ENCODE results near the gene MAPK11. TPM values are rescaled to one million over a fixed set of nuclear protein-coding genes. Genes with fewer than 3 reads are reported as not detected.

The MAPK11 gene
- total and polyA plus RNA-seq, 9 of the 15 experiments (the other 6 are each of a cell fraction or from before 2014, with no cell fraction given) = 0.06 to 14.6 (median 5.3) TPM

- TF ChIP-seq ZNF785 (CRISPR knock-in tag; IDR thresholded peaks at IDR 0.05) (no peak), ZNF79 (CRISPR knock-in tag; IDR thresholded peaks at IDR 0.05; ENCODE audit: low read depth) (no peak), MEF2D (tag; conservative IDR thresholded peaks at IDR 0.05; ENCODE audit: low read depth) (no peak), ZNF263 (CRISPR knock-in tag; IDR thresholded peaks at IDR 0.05; ENCODE audit: borderline replicate concordance) (no peak), NCOA2 (IDR thresholded peaks at IDR 0.05; ENCODE audit: partially characterized antibody in 2 of 2) (no peak), ZKSCAN3 (CRISPR knock-in tag; IDR thresholded peaks at IDR 0.05) (no peak), ZNF589 (CRISPR knock-in tag; IDR thresholded peaks at IDR 0.05; ENCODE audit: low read depth) (no peak), TFAP4 (CRISPR knock-in tag; IDR thresholded peaks at IDR 0.05; ENCODE audit: borderline replicate concordance) (no peak)
- TF ChIP-seq, protein P1, sequence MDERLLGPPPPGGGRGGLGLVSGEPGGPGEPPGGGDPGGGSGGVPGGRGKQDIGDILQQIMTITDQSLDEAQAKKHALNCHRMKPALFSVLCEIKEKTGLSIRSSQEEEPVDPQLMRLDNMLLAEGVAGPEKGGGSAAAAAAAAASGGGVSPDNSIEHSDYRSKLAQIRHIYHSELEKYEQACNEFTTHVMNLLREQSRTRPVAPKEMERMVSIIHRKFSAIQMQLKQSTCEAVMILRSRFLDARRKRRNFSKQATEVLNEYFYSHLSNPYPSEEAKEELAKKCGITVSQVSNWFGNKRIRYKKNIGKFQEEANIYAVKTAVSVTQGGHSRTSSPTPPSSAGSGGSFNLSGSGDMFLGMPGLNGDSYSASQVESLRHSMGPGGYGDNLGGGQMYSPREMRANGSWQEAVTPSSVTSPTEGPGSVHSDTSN (CRISPR knock-in tag; IDR thresholded peaks at IDR 0.05; ENCODE audit: low read depth) = no peak
- TF ChIP-seq, protein P1 (tag; conservative IDR thresholded peaks at IDR 0.05; ENCODE audit: low read depth) = no peak
- TF ChIP-seq, protein P2, sequence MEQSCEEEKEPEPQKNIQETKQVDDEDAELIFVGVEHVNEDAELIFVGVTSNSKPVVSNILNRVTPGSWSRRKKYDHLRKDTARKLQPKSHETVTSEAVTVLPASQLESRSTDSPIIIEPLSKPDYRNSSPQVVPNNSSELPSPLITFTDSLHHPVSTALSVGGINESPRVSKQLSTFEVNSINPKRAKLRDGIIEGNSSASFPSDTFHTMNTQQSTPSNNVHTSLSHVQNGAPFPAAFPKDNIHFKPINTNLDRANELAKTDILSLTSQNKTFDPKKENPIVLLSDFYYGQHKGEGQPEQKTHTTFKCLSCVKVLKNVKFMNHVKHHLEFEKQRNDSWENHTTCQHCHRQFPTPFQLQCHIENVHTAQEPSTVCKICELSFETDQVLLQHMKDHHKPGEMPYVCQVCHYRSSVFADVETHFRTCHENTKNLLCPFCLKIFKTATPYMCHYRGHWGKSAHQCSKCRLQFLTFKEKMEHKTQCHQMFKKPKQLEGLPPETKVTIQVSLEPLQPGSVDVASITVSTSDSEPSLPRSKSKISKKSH (CRISPR knock-in tag; IDR thresholded peaks at IDR 0.05) = no peak
- H3K79me2 ChIP-seq (ENCODE audit: control insufficient read depth, insufficient read depth, low read length) = no peaks in the 10 kb centered on the region
- 86% methylated on average over 3 of the region's 12 CpGs for WGBS (ENCODE audit: insufficient coverage, low coverage, missing lambda C conversion rate)
- H3K4me3 ChIP-seq = no peak overlapping the region
- no peak overlapping the region for H3K27ac ChIP-seq (ENCODE audit: extremely low read depth, low read depth, low read length)
- no peak overlapping the region for H2AFZ ChIP-seq (ENCODE audit: low read depth, low read length)
- ChIA-PET POLR2A (no interaction called here), CTCF (ENCODE audit: low intra/inter-chr PET ratio) (no interaction called here)
- no peaks in the 10 kb centered on the region for H3K9me3 ChIP-seq (replicated peaks; ENCODE audit: control insufficient read depth, insufficient read depth, low read depth, low read length)
- H3K4me2 ChIP-seq (ENCODE audit: insufficient read depth, low read length) = no peak overlapping the region
- FAIRE-seq (no peak), DNase-seq (ENCODE audit: extremely low read depth in 1 of 4, low spot score in 3 of 4) (no peak), ATAC-seq (no peak)
- no peaks in the 10 kb centered on the region for H3K36me3 ChIP-seq (ENCODE audit: control insufficient read depth, insufficient read depth, low read length)
- no peaks in the 10 kb centered on the region for H3K9me1 ChIP-seq (ENCODE audit: control insufficient read depth, insufficient read depth, low read length)
- peaks cover 15 to 82% of the 10 kb centered on the region in 2 experiments for H3K4me1 ChIP-seq (replicated peaks in 1 of 2; ENCODE audit: control insufficient read depth in 2 of 2, insufficient read depth in 2 of 2, low read length in 2 of 2)
- BruUV-seq (replicated peaks) = no TSS peak
- intact Hi-C loops (cut with micrococcal nuclease) = no loop called here
- no peaks in the 10 kb centered on the region for H4K20me1 ChIP-seq (replicated peaks; ENCODE audit: control insufficient read depth, insufficient read depth, low read length)
- no peak overlapping the region for H3K9ac ChIP-seq (ENCODE audit: insufficient read depth in 1 of 2, low read depth in 2 of 2, low read length in 2 of 2)
- H3K27me3 ChIP-seq (ENCODE audit: control insufficient read depth in 2 of 2, insufficient read depth in 2 of 2, low read length in 2 of 2) = no peaks in the 10 kb centered on the region
- in situ Hi-C loops (cut with MboI) = no loop called here
Measured at GRCh38 chr22:50312371-50312770, 42.2 kb upstream of the MAPK11 start.

Data from K562 (cell line).